ENCODE data around the gene GRIK1.

Gene GRIK1

GRCh38 chr21:29771491-29772066 is 168.2 kb downstream of the GRIK1 start:
- DNase-seq, result no peak

- no peak for DNase-seq
Measured at GRCh38 chr21:29763674-29764073, 176.1 kb downstream of the GRIK1 start.

- DNase-seq, result no peak
Measured at GRCh38 chr21:29762570-29763082, 177.2 kb downstream of the GRIK1 start.

- no peak for DNase-seq
Measured at GRCh38 chr21:29753216-29753615, 186.6 kb downstream of the GRIK1 start.

- DNase-seq, result no peak
Measured at GRCh38 chr21:29751473-29752185, 188.2 kb downstream of the GRIK1 start.

GRCh38 chr21:29749957-29750356 is 189.8 kb downstream of the GRIK1 start:
- no peak for DNase-seq

GRCh38 chr21:29749223-29749622 is 190.6 kb downstream of the GRIK1 start:
- no peak for DNase-seq

- DNase-seq, result no peak
Measured at GRCh38 chr21:29748391-29749167, 191.2 kb downstream of the GRIK1 start.

- DNase-seq, result no peak
Measured at GRCh38 chr21:29741761-29742160, 198.0 kb downstream of the GRIK1 start.

GRCh38 chr21:29739176-29739575 is 200.6 kb downstream of the GRIK1 start:
- DNase-seq, result no peak

GRCh38 chr21:29738730-29739129 is 201.1 kb downstream of the GRIK1 start:
- no peak for DNase-seq

- no peak for DNase-seq
Measured at GRCh38 chr21:29737186-29737585, 202.6 kb downstream of the GRIK1 start.

GRCh38 chr21:29730281-29730680 is 209.5 kb downstream of the GRIK1 start:
- DNase-seq, result no peak

GRCh38 chr21:29726044-29726443 is 213.8 kb downstream of the GRIK1 start:
- DNase-seq, result no peak

- DNase-seq, result no peak
Measured at GRCh38 chr21:29725025-29725736, 214.6 kb downstream of the GRIK1 start.

GRCh38 chr21:29721964-29722363 is 217.8 kb downstream of the GRIK1 start:
- DNase-seq, result no peak

- DNase-seq, result no peak
Measured at GRCh38 chr21:29721221-29721620, 218.6 kb downstream of the GRIK1 start.

- no peak for DNase-seq
Measured at GRCh38 chr21:29719521-29719920, 220.3 kb downstream of the GRIK1 start.

GRCh38 chr21:29718081-29718815 is 221.5 kb downstream of the GRIK1 start:
- no peak for DNase-seq

GRCh38 chr21:29717659-29718058 is 222.1 kb downstream of the GRIK1 start:
- DNase-seq, result no peak

GRCh38 chr21:29716753-29717152 is 223.0 kb downstream of the GRIK1 start:
- DNase-seq, result no peak

- DNase-seq, result no peak
Measured at GRCh38 chr21:29715089-29715488, 224.7 kb downstream of the GRIK1 start.
